ENCODE measurements around the gene TBC1D14. TPM values are rescaled to one million over a fixed set of nuclear protein-coding genes. Genes with fewer than 3 reads are reported as not detected.

The TBC1D14 gene
- total and polyA plus RNA-seq, 2 of the 8 experiments (the other 6 are each of a cell fraction or from before 2014, with no cell fraction given): 45.6 to 48.2 TPM

- peaks cover 0 to 14% of the 10 kb centered on the region in 2 experiments; a peak in 2 of 4 replicates for H3K79me2 ChIP-seq (ENCODE audit: control insufficient read depth in 1 of 2, insufficient read depth in 2 of 2, low read length in 2 of 2)
- H2AK5ac ChIP-seq (ENCODE audit: low read depth, low read length): no peak overlapping the region
- H2BK12ac ChIP-seq (ENCODE audit: low read depth, low read length): no peak overlapping the region
- no peak overlapping the region for H4K91ac ChIP-seq (replicated peaks; ENCODE audit: insufficient read length, low read length)
- H2BK5ac ChIP-seq (ENCODE audit: low read depth, low read length): 0 out of 2 replicates have a peak overlapping the region, but pooled peaks have one; percentile 5
- no peak overlapping the region for H2BK15ac ChIP-seq (ENCODE audit: low read length)
- H3K4ac ChIP-seq (replicated peaks; ENCODE audit: insufficient read length, low read depth, low read length): no peak overlapping the region
- H3K79me1 ChIP-seq (ENCODE audit: low read depth, low read length): peaks cover 22% of the 10 kb centered on the region
- H3K4me3 ChIP-seq (ENCODE audit: extremely low read depth in 1 of 4, insufficient read depth in 2 of 4, low read depth in 3 of 4, low read length in 4 of 4): no peak overlapping the region
- H3K4me1 ChIP-seq (replicated peaks in 1 of 4; ENCODE audit: control insufficient read depth in 3 of 4, insufficient read depth in 4 of 4, low read length in 3 of 4): peaks cover 0 to 4% (median 0%) of the 10 kb centered on the region in 4 experiments; a peak in 3 of 7 replicates
- no peak overlapping the region for H3K23ac ChIP-seq (ENCODE audit: insufficient read length)
- no peaks in the 10 kb centered on the region for H3K27me3 ChIP-seq (replicated peaks in 1 of 4; ENCODE audit: control insufficient read depth in 3 of 4, extremely low read depth in 1 of 4, insufficient read depth in 3 of 4, low read length in 3 of 4)
- ChIA-PET POLR2A (ENCODE audit: partially characterized antibody) (interaction anchor here (1.5 kb wide), 1 partner anchor 16 kb away, joined by 6 read pairs; the partner anchor contains the start of gene GRPEL1), CTCF (ENCODE audit: partially characterized antibody) (interaction anchor here (0.6 to 1.3 kb wide), 5 partner anchors 9 to 137 kb away, joined by 3 to 5 read pairs (median 3); partner anchors contain the start of gene TADA2B)
- H3K56ac ChIP-seq (replicated peaks; ENCODE audit: insufficient read length, low read depth, low read length): no peak overlapping the region
- no peak overlapping the region for H3K14ac ChIP-seq (ENCODE audit: insufficient read length)
- WGBS, 2 experiments (ENCODE audit: extremely low coverage in 1 of 2, insufficient coverage in 1 of 2, insufficient read length in 1 of 2, insufficient replicate concordance in 2 of 2, low coverage in 1 of 2, low lambda C conversion rate in 2 of 2, missing lambda C conversion rate in 1 of 2): 90% methylated on average over 14 of the region's 14 CpGs; no CpG with 5 or more reads in 1 of the 2 experiments
- FAIRE-seq (no peak), DNase-seq (ENCODE audit: low read depth in 1 of 2, low spot score in 2 of 2) (no peak)
- TF ChIP-seq NANOG (IDR thresholded peaks at IDR 0.05; ENCODE audit: insufficient read depth, low read depth, low read length, poor library complexity, severe bottlenecking) (no peak), KDM5A (IDR thresholded peaks at IDR 0.05; ENCODE audit: low read length) (no peak), ATF2 (IDR thresholded peaks at IDR 0.05; ENCODE audit: low read length) (no peak)
- H3K27ac ChIP-seq (ENCODE audit: low read depth, low read length): no peak overlapping the region
- no peak overlapping the region for H2AFZ ChIP-seq (ENCODE audit: low read length)
- no peaks in the 10 kb centered on the region for H3K36me3 ChIP-seq (ENCODE audit: control insufficient read depth in 2 of 4, insufficient read depth in 4 of 4, low read length in 3 of 4)
- H4K5ac ChIP-seq (ENCODE audit: insufficient read length, low read depth, low read length): no peak overlapping the region
- no peak overlapping the region for H3K9ac ChIP-seq (replicated peaks in 1 of 4; ENCODE audit: extremely low read depth in 1 of 4, low read depth in 3 of 4, low read length in 3 of 4)
- H4K8ac ChIP-seq (ENCODE audit: extremely low read depth, insufficient read depth, low read length): no peak overlapping the region
- no peak overlapping the region for H3K4me2 ChIP-seq (ENCODE audit: insufficient read depth in 1 of 2, low read depth in 2 of 2, low read length in 2 of 2)
- H2BK20ac ChIP-seq (ENCODE audit: low read length): no peak overlapping the region
- H4K20me1 ChIP-seq (replicated peaks in 1 of 2; ENCODE audit: control insufficient read depth in 1 of 2, insufficient read depth in 2 of 2, low read length in 2 of 2): peaks cover 7 to 18% of the 10 kb centered on the region in 2 experiments
- no peaks in the 10 kb centered on the region for H3K23me2 ChIP-seq (ENCODE audit: low read depth, low read length)
- no peaks in the 10 kb centered on the region for H3K9me3 ChIP-seq (ENCODE audit: insufficient read depth in 2 of 2, low read depth in 1 of 2, low read length in 1 of 2)
- H2BK120ac ChIP-seq (replicated peaks; ENCODE audit: low read depth, low read length): no peak overlapping the region
- H3K18ac ChIP-seq (ENCODE audit: extremely low read depth, low read length): no peak overlapping the region
Observed at GRCh38 chr4:7052313-7052712, 142.7 kb downstream of the TBC1D14 start.
